Skeletal muscle tissue (tissue), 1 donor: ENCODE data around the gene B4GALT6. TPM values are rescaled to one million over a fixed set of nuclear protein-coding genes. Genes with fewer than 3 reads are reported as not detected.

Experiments used
- total RNA-seq: library from RNA; depleted of rRNA; stranded (reverse); fragments of >200 nt; gene quantifications from one replicate; pipeline ENCODE4 v1.2.3, GENCODE V29; 2014

The B4GALT6 gene
- total RNA-seq, 1 donor from 2014 or later: 3.1 TPM

Other genes with a start within 250 kb of the B4GALT6 start
- not detected for gene DSG3, start 236.8 kb downstream of the B4GALT6 start, total RNA-seq
- gene DSG2, start 186.4 kb downstream of the B4GALT6 start, total RNA-seq: 2.6 TPM
- gene TTR, start 92.7 kb downstream of the B4GALT6 start, total RNA-seq: not detected
- gene SLC25A52, start 76.3 kb upstream of the B4GALT6 start, total RNA-seq: not detected